Measurements from ENCODE around the gene BTBD16. TPM values are rescaled to one million over a fixed set of nuclear protein-coding genes. Genes with fewer than 3 reads are reported as not detected.

Gene BTBD16
- total and polyA plus RNA-seq, 7 donors: 0.12 to 0.55 (median 0.54) TPM; not detected in 4

DNA sequence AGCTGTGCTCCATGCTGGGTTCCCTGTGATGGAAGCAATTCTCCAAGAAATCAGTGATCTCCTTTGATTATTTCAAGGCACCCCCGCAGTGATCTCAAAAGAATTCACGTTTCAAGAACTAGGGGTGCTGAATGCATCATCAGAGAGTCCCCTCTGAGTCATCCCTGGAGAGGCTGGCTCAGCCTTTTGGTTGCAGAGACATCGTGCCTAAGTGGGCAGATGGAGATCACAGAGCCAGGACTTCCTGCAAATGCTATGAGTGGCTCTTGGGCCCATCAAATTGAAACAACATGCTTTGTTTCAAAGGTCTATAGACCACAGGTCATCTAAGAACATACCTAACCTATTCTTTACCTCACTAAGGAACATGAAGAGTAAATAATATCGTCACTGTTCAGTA is 61.9 kb downstream of the BTBD16 start:
- H3K27me3 ChIP-seq: no peaks in the 10 kb centered on the region
- no peaks in the 10 kb centered on the region for H3K36me3 ChIP-seq
- H3K4me3 ChIP-seq: no peak overlapping the region
- TF ChIP-seq POLR2A (IDR thresholded peaks at IDR 0.05): no peak
- TF ChIP-seq, protein P1, sequence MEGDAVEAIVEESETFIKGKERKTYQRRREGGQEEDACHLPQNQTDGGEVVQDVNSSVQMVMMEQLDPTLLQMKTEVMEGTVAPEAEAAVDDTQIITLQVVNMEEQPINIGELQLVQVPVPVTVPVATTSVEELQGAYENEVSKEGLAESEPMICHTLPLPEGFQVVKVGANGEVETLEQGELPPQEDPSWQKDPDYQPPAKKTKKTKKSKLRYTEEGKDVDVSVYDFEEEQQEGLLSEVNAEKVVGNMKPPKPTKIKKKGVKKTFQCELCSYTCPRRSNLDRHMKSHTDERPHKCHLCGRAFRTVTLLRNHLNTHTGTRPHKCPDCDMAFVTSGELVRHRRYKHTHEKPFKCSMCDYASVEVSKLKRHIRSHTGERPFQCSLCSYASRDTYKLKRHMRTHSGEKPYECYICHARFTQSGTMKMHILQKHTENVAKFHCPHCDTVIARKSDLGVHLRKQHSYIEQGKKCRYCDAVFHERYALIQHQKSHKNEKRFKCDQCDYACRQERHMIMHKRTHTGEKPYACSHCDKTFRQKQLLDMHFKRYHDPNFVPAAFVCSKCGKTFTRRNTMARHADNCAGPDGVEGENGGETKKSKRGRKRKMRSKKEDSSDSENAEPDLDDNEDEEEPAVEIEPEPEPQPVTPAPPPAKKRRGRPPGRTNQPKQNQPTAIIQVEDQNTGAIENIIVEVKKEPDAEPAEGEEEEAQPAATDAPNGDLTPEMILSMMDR (IDR thresholded peaks at IDR 0.05): no peak
- TF ChIP-seq POLR2AphosphoS5 (IDR thresholded peaks at IDR 0.05): no peak
- no peak for TF ChIP-seq EP300 (IDR thresholded peaks at IDR 0.05)
- 69 to 74% methylated on average over 4 of the region's 4 CpGs for WGBS, 2 donors
- no peak overlapping the region for H3K27ac ChIP-seq
- no peaks in the 10 kb centered on the region for H3K9me3 ChIP-seq
- DNase-seq: no peak
- H3K4me1 ChIP-seq: peaks cover 0 to 4% (median 0%) of the 10 kb centered on the region in 4 donors
- intact Hi-C loops (cut with DNase I): no loop called here

DNA sequence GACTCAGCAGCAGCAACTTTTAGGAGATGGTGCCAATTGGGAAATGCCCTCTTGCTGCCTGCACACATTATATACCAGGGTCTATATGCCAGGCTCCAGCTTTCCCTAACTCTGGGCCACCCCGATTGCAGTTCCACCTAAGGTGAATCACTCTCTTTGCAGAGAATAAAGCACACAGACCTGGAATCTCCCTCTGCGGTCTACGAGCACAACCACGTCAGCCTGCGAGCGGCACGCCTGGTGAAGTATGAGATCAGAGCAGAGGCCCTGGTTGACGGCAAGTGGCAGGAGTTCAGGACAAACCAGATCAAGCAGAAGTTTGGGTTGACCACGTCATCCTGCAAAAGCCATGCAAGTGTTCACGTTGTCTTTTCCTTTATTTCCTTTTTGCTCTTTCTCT is 65.2 kb downstream of the BTBD16 start:
- Histone ChIP-seq H3K27me3 (no peaks in the 10 kb centered on the region), H3K9me3 (no peaks in the 10 kb centered on the region), H3K4me1 (peaks cover 0 to 30% (median 18%) of the 10 kb centered on the region in 4 donors), H3K4me3 (no peak overlapping the region), H3K36me3 (no peaks in the 10 kb centered on the region), H3K27ac (no peak overlapping the region)
- no peak for DNase-seq
- TF ChIP-seq POLR2AphosphoS5 (IDR thresholded peaks at IDR 0.05) (no peak), EP300 (IDR thresholded peaks at IDR 0.05) (no peak), POLR2A (IDR thresholded peaks at IDR 0.05) (no peak)
- TF ChIP-seq, protein P1 (IDR thresholded peaks at IDR 0.05): no peak
- 92 to 93% methylated on average over 10 of the region's 10 CpGs for WGBS, 2 donors
- intact Hi-C loops (cut with DNase I): no loop called here

DNA sequence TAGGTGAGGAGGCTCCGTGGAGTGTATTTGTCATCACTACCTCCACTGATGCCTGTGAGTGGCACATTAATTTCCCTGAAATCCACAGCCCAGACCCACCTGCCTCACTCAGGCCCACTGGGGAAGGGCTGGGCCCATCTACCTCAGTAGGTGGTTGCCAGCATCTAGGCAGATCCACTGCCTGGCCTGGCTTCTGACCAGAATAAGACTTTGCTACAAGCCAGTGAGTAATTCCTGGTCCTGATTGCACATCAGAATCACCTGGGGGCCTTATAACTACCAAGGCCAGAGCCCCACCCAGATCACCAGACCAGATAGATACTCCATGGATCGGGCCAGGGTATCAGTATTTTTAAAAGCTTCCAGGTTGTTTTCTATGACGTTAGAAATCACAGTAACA is 65.9 kb downstream of the BTBD16 start:
- 85 to 88% methylated on average over 3 of the region's 3 CpGs for WGBS, 2 donors
- no peak overlapping the region for H3K4me3 ChIP-seq
- TF ChIP-seq POLR2A (IDR thresholded peaks at IDR 0.05): no peak
- no peak for TF ChIP-seq POLR2AphosphoS5 (IDR thresholded peaks at IDR 0.05)
- TF ChIP-seq EP300 (IDR thresholded peaks at IDR 0.05): no peak
- TF ChIP-seq, protein P1 (IDR thresholded peaks at IDR 0.05): no peak
- H3K27me3 ChIP-seq: no peaks in the 10 kb centered on the region
- no peak for DNase-seq
- intact Hi-C loops (cut with DNase I): no loop called here
- H3K36me3 ChIP-seq: no peaks in the 10 kb centered on the region
- H3K4me1 ChIP-seq: peaks cover 0 to 36% (median 24%) of the 10 kb centered on the region in 4 donors
- no peak overlapping the region for H3K27ac ChIP-seq
- no peaks in the 10 kb centered on the region for H3K9me3 ChIP-seq

GRCh38 chr10:122338609-122339441 is 67.7 kb downstream of the BTBD16 start:
- no peak for DNase-seq
- intact Hi-C loops (cut with DNase I): no loop called here
- TF ChIP-seq POLR2A (IDR thresholded peaks at IDR 0.05): no peak
- TF ChIP-seq EP300 (IDR thresholded peaks at IDR 0.05): no peak
- Histone ChIP-seq H3K4me1 (peaks cover 0 to 49% (median 37%) of the 10 kb centered on the region in 4 donors), H3K36me3 (no peaks in the 10 kb centered on the region), H3K27me3 (no peaks in the 10 kb centered on the region), H3K4me3 (no peak overlapping the region), H3K27ac (peak overlapping the region in 1 of 4 donors; percentile 87), H3K9me3 (no peaks in the 10 kb centered on the region)
- WGBS, 2 donors: 54 to 82% methylated on average over 15 of the region's 15 CpGs

GRCh38 chr10:122341141-122341810 is 70.2 kb downstream of the BTBD16 start:
- H3K27me3 ChIP-seq: no peaks in the 10 kb centered on the region
- peak overlapping the region; percentile 51 to 87 (median 75) for H3K27ac ChIP-seq
- peak in 2 of 4 donors; percentile 32 to 43 for TF ChIP-seq POLR2AphosphoS5 (IDR thresholded peaks at IDR 0.05)
- no peak for TF ChIP-seq EP300 (IDR thresholded peaks at IDR 0.05)
- no peaks in the 10 kb centered on the region for H3K36me3 ChIP-seq
- peaks cover 0 to 55% (median 37%) of the 10 kb centered on the region in 4 donors for H3K4me1 ChIP-seq
- 79 to 91% methylated on average over 11 of the region's 11 CpGs for WGBS, 2 donors
- H3K9me3 ChIP-seq: no peaks in the 10 kb centered on the region
- H3K4me3 ChIP-seq: no peak overlapping the region
- no peak for DNase-seq
- intact Hi-C loops (cut with DNase I): loop anchor here (2.0 kb wide), 1 partner anchor 42 kb away; no protein-coding TSS in a partner anchor

All from sigmoid colon (tissue), 7 donors.